ENCODE data around the gene BACH2. TPM values are rescaled to one million over a fixed set of nuclear protein-coding genes. Genes with fewer than 3 reads are reported as not detected.
"Not testable (repeated sequence)": the region's sequence is repeated elsewhere in the genome, so short reads cannot be mapped to it uniquely, and the experiment has no call there.

The BACH2 gene
- total and polyA plus RNA-seq, 4 donors: 0.78 to 17.4 (median 3.2) TPM

DNA sequence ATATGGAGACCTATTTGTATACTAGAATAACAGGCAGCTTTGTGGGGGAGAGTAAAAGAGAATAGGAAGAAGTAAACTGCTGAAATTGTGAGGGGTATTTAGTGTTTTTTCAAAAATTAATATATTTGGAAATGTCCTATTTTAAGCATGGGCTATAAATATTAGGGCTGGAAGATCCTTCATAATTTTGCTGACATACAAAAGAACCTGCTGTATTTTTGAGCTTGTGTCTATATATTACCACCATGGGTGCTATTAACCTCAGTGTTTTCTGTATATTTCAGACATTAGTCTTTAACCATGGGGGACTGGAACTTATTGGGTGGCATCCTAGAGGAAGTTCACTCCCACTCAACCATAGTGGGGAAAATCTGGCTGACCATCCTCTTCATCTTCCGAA is 402.5 kb downstream of the BACH2 start, which contains the start of gene GJA10:
TSS of gene GJA10 (plus strand) at position 301 of the 400 bp plus-strand sequence. CDS start at position 301, 0 bp downstream.
- H3K4me1 ChIP-seq (ENCODE audit: control insufficient read depth in 5 of 5, insufficient read depth in 5 of 5, low read length in 5 of 5): no peaks in the 10 kb centered on the region
- DNase-seq (no peak), ATAC-seq (ENCODE audit: insufficient read depth, low FRiP score) (no peak)
- TF ChIP-seq, protein P1, sequence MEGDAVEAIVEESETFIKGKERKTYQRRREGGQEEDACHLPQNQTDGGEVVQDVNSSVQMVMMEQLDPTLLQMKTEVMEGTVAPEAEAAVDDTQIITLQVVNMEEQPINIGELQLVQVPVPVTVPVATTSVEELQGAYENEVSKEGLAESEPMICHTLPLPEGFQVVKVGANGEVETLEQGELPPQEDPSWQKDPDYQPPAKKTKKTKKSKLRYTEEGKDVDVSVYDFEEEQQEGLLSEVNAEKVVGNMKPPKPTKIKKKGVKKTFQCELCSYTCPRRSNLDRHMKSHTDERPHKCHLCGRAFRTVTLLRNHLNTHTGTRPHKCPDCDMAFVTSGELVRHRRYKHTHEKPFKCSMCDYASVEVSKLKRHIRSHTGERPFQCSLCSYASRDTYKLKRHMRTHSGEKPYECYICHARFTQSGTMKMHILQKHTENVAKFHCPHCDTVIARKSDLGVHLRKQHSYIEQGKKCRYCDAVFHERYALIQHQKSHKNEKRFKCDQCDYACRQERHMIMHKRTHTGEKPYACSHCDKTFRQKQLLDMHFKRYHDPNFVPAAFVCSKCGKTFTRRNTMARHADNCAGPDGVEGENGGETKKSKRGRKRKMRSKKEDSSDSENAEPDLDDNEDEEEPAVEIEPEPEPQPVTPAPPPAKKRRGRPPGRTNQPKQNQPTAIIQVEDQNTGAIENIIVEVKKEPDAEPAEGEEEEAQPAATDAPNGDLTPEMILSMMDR (IDR thresholded peaks at IDR 0.05; ENCODE audit: control extremely low read depth, extremely low read depth): no peak
- no peak within 1 kb of the TSS for H3K9ac ChIP-seq (ENCODE audit: insufficient read depth in 1 of 2, low read length in 2 of 2)
- peaks cover 0 to 2% (median 0%) of the 10 kb centered on the region in 4 donors for H3K9me3 ChIP-seq (ENCODE audit: control insufficient read depth in 4 of 4, insufficient read depth in 3 of 4, low read length in 3 of 4)
- H3K4me3 ChIP-seq: no peak within 1 kb of the TSS
- peaks cover 0 to 10% (median under 1%) of the 10 kb centered on the region in 3 donors for H3K27me3 ChIP-seq (ENCODE audit: control insufficient read depth in 3 of 3, insufficient read depth in 3 of 3, low read length in 2 of 3)
- H3K27ac ChIP-seq (ENCODE audit: low read depth in 1 of 2, low read length in 1 of 2): no peak within 1 kb of the TSS
- no peaks in the 10 kb centered on the region for H3K36me3 ChIP-seq (ENCODE audit: control insufficient read depth in 4 of 4, insufficient read depth in 4 of 4, low read length in 4 of 4)
- WGBS, 2 donors: 94 to 100% methylated on average over 1 of the region's 1 CpG

DNA sequence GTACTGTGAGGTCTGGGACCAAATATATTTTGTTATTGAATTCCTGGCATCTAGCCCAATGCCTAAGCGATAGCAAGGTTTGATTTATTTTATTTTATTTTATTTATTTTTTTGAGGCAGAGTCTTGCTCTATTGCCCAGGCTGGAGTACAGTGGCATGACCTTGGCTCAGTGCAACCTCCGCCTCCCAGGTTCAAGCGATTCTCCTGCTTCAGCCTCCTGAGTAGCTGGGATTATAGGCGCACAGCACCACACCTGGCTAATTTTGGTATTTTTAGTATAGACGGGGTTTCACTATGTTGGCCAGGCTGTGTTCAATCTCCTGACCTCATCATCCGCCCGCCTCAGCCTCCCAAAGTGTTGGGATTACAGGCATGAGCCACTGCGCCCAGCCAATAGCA is 404.1 kb downstream of the BACH2 start:
- H3K4me3 ChIP-seq; ATAC-seq (ENCODE audit: insufficient read depth, low FRiP score); DNase-seq; H3K9me3 ChIP-seq (ENCODE audit: control insufficient read depth in 4 of 4, insufficient read depth in 3 of 4, low read length in 3 of 4); H3K27ac ChIP-seq (ENCODE audit: low read depth in 1 of 2, low read length in 1 of 2); H3K4me1 ChIP-seq (ENCODE audit: control insufficient read depth in 5 of 5, insufficient read depth in 5 of 5, low read length in 5 of 5); H3K36me3 ChIP-seq (ENCODE audit: control insufficient read depth in 4 of 4, insufficient read depth in 4 of 4, low read length in 4 of 4); H3K9ac ChIP-seq (ENCODE audit: insufficient read depth in 1 of 2, low read length in 2 of 2): not testable (repeated sequence)
- WGBS, 2 donors: 79 to 91% methylated on average over 8 of the region's 8 CpGs
- H3K27me3 ChIP-seq (ENCODE audit: control insufficient read depth in 3 of 3, insufficient read depth in 3 of 3, low read length in 2 of 3): peaks cover 0 to 20% (median 6%) of the 10 kb centered on the region in 3 donors

DNA sequence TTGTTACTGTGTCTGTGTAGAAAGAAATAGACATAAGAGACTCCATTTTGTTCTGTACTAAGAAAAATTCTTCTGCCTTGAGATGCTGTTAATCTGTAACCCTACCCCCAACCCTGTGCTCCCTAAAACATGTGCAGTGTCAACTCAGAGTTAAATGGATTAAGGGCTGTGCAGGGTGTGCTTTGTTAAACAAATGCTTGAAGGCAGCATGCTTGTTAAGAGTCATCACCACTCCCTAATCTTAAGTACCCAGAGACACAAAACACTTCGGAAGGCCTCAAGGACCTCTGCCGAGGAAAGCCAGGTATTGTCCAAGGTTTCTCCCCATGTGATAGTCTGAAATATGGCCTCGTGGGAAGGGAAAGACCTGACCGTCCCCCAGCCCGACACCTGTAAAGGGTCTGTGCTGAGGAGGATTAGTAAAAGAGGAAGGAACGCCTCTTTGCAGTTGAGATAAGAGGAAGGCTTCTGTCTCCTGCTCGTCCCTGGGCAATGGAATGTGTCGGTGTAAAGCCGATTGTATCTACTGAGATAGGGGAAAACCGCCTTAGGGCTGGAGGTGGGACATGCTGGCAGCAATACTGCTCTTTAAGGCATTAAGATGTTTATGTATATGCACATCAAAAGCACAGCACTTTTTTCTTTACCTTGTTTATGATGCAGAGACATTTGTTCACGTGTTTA is 405.7 kb downstream of the BACH2 start:
- H3K9ac ChIP-seq (ENCODE audit: insufficient read depth in 1 of 2, low read length in 2 of 2); ATAC-seq (ENCODE audit: insufficient read depth, low FRiP score); H3K36me3 ChIP-seq (ENCODE audit: control insufficient read depth in 4 of 4, insufficient read depth in 4 of 4, low read length in 4 of 4); H3K27ac ChIP-seq (ENCODE audit: low read depth in 1 of 2, low read length in 1 of 2); DNase-seq; H3K4me1 ChIP-seq (ENCODE audit: control insufficient read depth in 5 of 5, insufficient read depth in 5 of 5, low read length in 5 of 5); H3K4me3 ChIP-seq; H3K9me3 ChIP-seq (ENCODE audit: control insufficient read depth in 4 of 4, insufficient read depth in 3 of 4, low read length in 3 of 4): not testable (repeated sequence)
- WGBS, 2 donors: 9 to 16% methylated on average over 10 to 11 of the region's 11 CpGs
- peaks cover 0 to 27% (median 6%) of the 10 kb centered on the region in 3 donors for H3K27me3 ChIP-seq (ENCODE audit: control insufficient read depth in 3 of 3, insufficient read depth in 3 of 3, low read length in 2 of 3)

DNA sequence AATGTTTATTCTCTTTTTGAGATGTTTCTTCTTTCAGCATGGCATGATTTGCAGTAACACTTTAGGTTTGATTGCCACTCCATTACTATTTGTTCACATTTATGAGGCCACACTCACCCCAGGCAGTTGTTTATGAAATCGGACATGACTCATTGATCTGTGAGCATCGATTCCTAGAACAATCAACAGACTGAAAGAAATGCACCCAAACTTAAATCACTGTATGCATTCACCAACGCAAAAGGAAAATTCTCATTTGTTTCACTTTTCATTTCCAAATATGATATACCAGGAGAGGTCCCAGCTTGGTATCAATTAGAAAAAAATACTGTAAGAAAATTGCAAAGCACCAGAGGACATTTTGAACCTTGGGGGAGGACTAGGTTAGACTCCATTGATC is 407.8 kb downstream of the BACH2 start:
- WGBS, 2 donors: 82 to 84% methylated on average over 3 of the region's 3 CpGs
- Histone ChIP-seq H3K9me3 (ENCODE audit: control insufficient read depth in 4 of 4, insufficient read depth in 3 of 4, low read length in 3 of 4) (peaks cover 0 to 6% (median 0%) of the 10 kb centered on the region in 4 donors), H3K27me3 (ENCODE audit: control insufficient read depth in 3 of 3, insufficient read depth in 3 of 3, low read length in 2 of 3) (peaks cover 0 to 27% (median 6%) of the 10 kb centered on the region in 3 donors), H3K27ac (ENCODE audit: low read depth in 1 of 2, low read length in 1 of 2) (no peak overlapping the region), H3K9ac (ENCODE audit: insufficient read depth in 1 of 2, low read length in 2 of 2) (no peak overlapping the region), H3K4me1 (ENCODE audit: control insufficient read depth in 5 of 5, insufficient read depth in 5 of 5, low read length in 5 of 5) (peaks cover 0 to 2% (median 0%) of the 10 kb centered on the region in 5 donors), H3K36me3 (ENCODE audit: control insufficient read depth in 4 of 4, insufficient read depth in 4 of 4, low read length in 4 of 4) (no peaks in the 10 kb centered on the region), H3K4me3 (no peak overlapping the region)
- TF ChIP-seq, protein P1 (IDR thresholded peaks at IDR 0.05; ENCODE audit: control extremely low read depth, extremely low read depth): no peak
- no peak for DNase-seq
- ATAC-seq (ENCODE audit: insufficient read depth, low FRiP score): no peak
